ENCODE measurements around the gene WWTR1.

WWTR1 gene

DNA sequence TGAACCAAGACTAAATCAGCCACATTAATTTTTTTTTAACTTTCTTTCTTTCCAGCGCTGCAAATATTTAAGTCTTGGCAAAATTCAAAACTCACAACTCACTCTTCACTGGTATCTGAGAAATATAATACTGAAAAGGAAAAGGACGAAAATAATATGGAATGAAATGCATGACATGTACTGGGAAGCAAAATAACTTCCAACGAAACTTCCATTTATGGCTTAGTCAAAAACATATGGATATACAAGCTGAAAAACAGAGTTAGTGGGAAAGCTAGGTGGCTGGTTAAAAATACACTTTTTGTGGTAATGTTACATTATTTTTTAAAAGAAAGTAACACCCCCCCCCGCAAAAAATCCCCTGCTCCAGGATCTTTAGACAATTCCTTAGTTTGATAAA is 97.2 kb downstream of the WWTR1 start:
- no peak overlapping the region for H3K27ac Mint-ChIP-seq
- H3K4me1 Mint-ChIP-seq (ENCODE audit: low read depth) = no peaks in the 10 kb centered on the region
- H3K9me3 Mint-ChIP-seq = no peaks in the 10 kb centered on the region
- H3K4me3 Mint-ChIP-seq = no peak overlapping the region
- H3K36me3 Mint-ChIP-seq (ENCODE audit: low read depth) = no peaks in the 10 kb centered on the region
- H3K27me3 Mint-ChIP-seq (ENCODE audit: low read depth) = peaks cover 12% of the 10 kb centered on the region

DNA sequence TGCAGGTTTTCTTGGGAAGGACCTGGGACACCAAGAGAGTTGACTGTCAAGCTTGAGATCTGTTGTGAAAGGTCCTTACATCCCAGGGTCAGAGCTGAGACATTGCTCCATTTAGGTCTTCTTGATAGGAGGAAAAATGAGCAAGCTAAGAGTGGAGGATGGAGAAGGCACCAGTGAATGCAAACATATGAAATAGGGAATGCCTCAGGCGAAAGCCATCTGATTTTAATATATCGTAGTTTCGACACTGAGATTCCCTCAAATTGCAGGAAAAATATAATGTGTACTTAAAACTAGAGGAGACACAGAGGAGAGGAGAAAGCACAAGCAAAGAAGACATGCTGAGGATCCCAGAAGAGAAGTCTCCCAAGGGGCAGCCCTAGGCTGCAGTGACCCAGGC is 97.8 kb downstream of the WWTR1 start:
- Mint-ChIP-seq H3K9me3 (no peaks in the 10 kb centered on the region), H3K27me3 (ENCODE audit: low read depth) (peaks cover 12% of the 10 kb centered on the region), H3K27ac (no peak overlapping the region), H3K36me3 (ENCODE audit: low read depth) (no peaks in the 10 kb centered on the region), H3K4me1 (ENCODE audit: low read depth) (no peaks in the 10 kb centered on the region), H3K4me3 (no peak overlapping the region)

- H3K4me1 Mint-ChIP-seq (ENCODE audit: low read depth) = no peaks in the 10 kb centered on the region
- H3K9me3 Mint-ChIP-seq = no peaks in the 10 kb centered on the region
- H3K27me3 Mint-ChIP-seq (ENCODE audit: low read depth) = peaks cover 12% of the 10 kb centered on the region
- H3K27ac Mint-ChIP-seq = no peak overlapping the region
- no peak overlapping the region for H3K4me3 Mint-ChIP-seq
- H3K36me3 Mint-ChIP-seq (ENCODE audit: low read depth) = no peaks in the 10 kb centered on the region
These were observed 98.3 kb downstream of the WWTR1 start for GRCh38 chr3:149559525-149559924.

DNA sequence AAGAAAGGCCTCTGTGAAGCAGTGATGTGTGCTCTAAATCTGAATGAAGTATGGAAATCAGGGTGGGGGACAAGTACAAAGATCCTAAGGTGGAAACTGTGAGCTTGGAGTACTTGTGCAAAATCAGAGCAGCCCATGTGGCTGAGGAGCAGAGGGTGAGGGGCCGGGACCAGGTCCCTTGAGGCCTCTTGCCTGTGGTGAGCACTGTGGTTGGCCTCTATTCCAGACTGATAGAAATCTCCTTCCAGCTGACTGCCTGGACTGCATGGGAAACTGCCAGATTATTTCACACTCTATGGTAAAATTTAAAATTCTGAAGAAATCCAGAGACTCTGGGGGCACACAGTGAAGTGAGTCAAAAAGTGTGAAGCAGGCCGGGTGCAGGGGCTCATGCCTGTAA is 101.9 kb downstream of the WWTR1 start:
- H3K9me3 Mint-ChIP-seq = no peaks in the 10 kb centered on the region
- H3K36me3 Mint-ChIP-seq (ENCODE audit: low read depth) = no peaks in the 10 kb centered on the region
- H3K27me3 Mint-ChIP-seq (ENCODE audit: low read depth) = peaks cover 16% of the 10 kb centered on the region
- no peak overlapping the region for H3K4me3 Mint-ChIP-seq
- no peaks in the 10 kb centered on the region for H3K4me1 Mint-ChIP-seq (ENCODE audit: low read depth)
- H3K27ac Mint-ChIP-seq = no peak overlapping the region

DNA sequence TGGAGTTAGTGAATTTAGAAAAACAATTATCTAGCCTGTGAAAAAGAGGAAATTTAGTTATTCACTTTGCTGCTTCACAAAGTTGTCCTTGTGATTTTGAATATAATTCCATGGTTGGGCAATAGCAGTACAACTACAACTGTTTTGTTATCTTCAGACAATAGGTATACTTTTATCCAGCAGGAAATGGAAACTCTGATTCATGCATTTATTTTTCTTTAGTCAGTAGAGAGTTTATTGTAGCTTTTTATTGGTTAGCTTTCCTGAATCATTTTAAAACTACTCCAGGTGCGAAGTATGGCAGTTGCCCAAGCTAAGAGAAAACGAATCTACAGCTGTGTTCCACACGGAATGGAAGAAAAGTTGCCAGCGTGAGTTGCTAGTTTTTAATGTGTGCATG is 103.0 kb downstream of the WWTR1 start:
- H3K27ac Mint-ChIP-seq = no peak overlapping the region
- peaks cover 9% of the 10 kb centered on the region for H3K27me3 Mint-ChIP-seq (ENCODE audit: low read depth)
- H3K4me1 Mint-ChIP-seq (ENCODE audit: low read depth) = no peaks in the 10 kb centered on the region
- H3K9me3 Mint-ChIP-seq = no peaks in the 10 kb centered on the region
- H3K36me3 Mint-ChIP-seq (ENCODE audit: low read depth) = no peaks in the 10 kb centered on the region
- no peak overlapping the region for H3K4me3 Mint-ChIP-seq

- H3K4me1 Mint-ChIP-seq (ENCODE audit: low read depth) = no peaks in the 10 kb centered on the region
- H3K4me3 Mint-ChIP-seq = no peak overlapping the region
- H3K9me3 Mint-ChIP-seq = no peaks in the 10 kb centered on the region
- H3K36me3 Mint-ChIP-seq (ENCODE audit: low read depth) = no peaks in the 10 kb centered on the region
- peaks cover 4% of the 10 kb centered on the region for H3K27me3 Mint-ChIP-seq (ENCODE audit: low read depth)
- no peak overlapping the region for H3K27ac Mint-ChIP-seq
These were observed 103.9 kb downstream of the WWTR1 start for GRCh38 chr3:149553781-149554451.

DNA sequence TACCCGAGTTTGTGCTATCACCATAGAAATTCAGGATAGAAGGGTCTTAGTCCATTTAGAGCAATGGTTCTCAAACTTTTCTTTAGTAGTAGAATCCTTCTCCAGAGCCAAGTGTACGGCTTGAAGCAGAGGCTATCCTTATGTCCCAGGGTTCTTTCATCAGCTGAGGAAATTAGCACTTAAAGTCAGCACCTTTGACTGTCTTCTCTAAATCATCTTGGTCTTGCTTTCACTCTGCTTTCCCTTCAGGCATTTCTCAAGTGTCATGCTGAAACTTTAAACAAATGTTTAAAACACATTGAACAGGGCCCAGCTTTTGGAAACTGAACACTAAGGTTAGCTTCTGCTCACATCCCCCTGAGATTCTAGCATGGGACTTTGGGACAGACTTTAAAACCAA is 105.1 kb downstream of the WWTR1 start:
- peaks cover 4% of the 10 kb centered on the region for H3K27me3 Mint-ChIP-seq (ENCODE audit: low read depth)
- H3K4me3 Mint-ChIP-seq = no peak overlapping the region
- H3K4me1 Mint-ChIP-seq (ENCODE audit: low read depth) = no peaks in the 10 kb centered on the region
- H3K27ac Mint-ChIP-seq = no peak overlapping the region
- H3K9me3 Mint-ChIP-seq = no peaks in the 10 kb centered on the region
- no peaks in the 10 kb centered on the region for H3K36me3 Mint-ChIP-seq (ENCODE audit: low read depth)

GRCh38 chr3:149551500-149551899 is 106.3 kb downstream of the WWTR1 start:
- H3K27me3 Mint-ChIP-seq (ENCODE audit: low read depth) = peaks cover 4% of the 10 kb centered on the region
- H3K9me3 Mint-ChIP-seq = no peaks in the 10 kb centered on the region
- H3K27ac Mint-ChIP-seq = no peak overlapping the region
- H3K4me3 Mint-ChIP-seq = no peak overlapping the region
- H3K36me3 Mint-ChIP-seq (ENCODE audit: low read depth) = no peaks in the 10 kb centered on the region
- no peaks in the 10 kb centered on the region for H3K4me1 Mint-ChIP-seq (ENCODE audit: low read depth)

DNA sequence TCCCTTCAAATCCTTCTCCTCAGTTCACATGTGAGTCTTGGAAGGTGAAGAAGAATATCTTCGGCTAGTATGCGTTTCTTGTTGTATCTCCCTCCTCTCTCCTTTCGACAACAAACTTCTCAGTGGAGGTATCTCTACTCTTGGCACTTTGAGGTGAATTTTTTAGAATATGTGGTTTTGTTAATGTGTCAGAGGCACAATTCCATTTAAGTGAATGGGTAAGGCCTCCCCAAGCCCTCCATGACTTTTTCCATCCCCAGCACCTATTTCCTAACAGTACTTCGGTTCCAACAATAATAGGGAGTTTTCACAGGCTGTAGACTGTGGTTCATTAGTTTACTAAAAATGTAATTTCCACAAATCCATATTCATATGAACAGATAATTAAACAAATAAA is 109.2 kb downstream of the WWTR1 start:
- H3K27me3 Mint-ChIP-seq (ENCODE audit: low read depth) = peaks cover 4% of the 10 kb centered on the region
- H3K36me3 Mint-ChIP-seq (ENCODE audit: low read depth) = no peaks in the 10 kb centered on the region

DNA sequence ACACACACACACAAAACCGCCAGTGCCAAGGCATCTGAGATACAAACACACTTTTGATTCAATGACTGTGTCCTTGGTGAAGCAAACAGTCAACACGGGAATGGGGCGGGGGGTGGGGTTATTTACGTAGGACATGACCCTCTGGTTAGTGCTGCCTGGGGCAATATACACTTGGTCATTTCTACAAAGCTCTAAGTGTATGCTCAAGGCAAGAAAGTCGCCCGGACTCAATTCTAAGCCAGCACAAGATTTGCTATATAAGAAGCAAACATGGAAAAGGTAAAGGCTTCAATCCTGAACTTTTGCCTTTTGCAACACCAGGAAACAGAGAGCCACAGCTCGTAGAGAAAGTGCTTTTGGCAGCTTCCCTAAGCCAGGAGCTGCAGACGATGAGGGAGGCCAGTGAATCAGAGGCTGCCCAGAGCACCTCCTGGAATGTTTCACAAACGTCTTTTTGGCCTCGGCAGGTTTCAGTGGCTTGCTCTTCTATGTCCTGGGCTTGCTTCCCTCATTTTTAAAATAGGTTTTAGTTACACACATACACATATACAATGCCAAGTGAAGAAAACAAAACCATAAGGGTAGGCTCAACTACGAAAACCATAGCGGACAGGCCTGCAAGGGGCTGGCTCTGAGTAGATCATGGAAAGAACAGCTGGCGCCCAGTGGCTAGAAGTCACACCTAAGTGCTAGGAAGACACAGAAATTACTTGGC is 109.7 kb downstream of the WWTR1 start:
- Mint-ChIP-seq H3K9me3 (no peaks in the 10 kb centered on the region), H3K27ac (no peak overlapping the region), H3K4me1 (ENCODE audit: low read depth) (no peaks in the 10 kb centered on the region), H3K36me3 (ENCODE audit: low read depth) (no peaks in the 10 kb centered on the region), H3K27me3 (ENCODE audit: low read depth) (peaks cover 4% of the 10 kb centered on the region), H3K4me3 (no peak overlapping the region)

More for the DNA sequence above, 109.2 kb downstream of the WWTR1 start:
- H3K4me3 Mint-ChIP-seq = no peak overlapping the region
- H3K4me1 Mint-ChIP-seq (ENCODE audit: low read depth) = no peaks in the 10 kb centered on the region
- H3K27ac Mint-ChIP-seq = no peak overlapping the region
- H3K9me3 Mint-ChIP-seq = no peaks in the 10 kb centered on the region

GRCh38 chr3:149547413-149547812 is 110.4 kb downstream of the WWTR1 start:
- no peaks in the 10 kb centered on the region for H3K9me3 Mint-ChIP-seq
- H3K27ac Mint-ChIP-seq = no peak overlapping the region
- H3K36me3 Mint-ChIP-seq (ENCODE audit: low read depth) = no peaks in the 10 kb centered on the region
- no peaks in the 10 kb centered on the region for H3K4me1 Mint-ChIP-seq (ENCODE audit: low read depth)
- peaks cover 4% of the 10 kb centered on the region for H3K27me3 Mint-ChIP-seq (ENCODE audit: low read depth)
- H3K4me3 Mint-ChIP-seq = no peak overlapping the region

DNA sequence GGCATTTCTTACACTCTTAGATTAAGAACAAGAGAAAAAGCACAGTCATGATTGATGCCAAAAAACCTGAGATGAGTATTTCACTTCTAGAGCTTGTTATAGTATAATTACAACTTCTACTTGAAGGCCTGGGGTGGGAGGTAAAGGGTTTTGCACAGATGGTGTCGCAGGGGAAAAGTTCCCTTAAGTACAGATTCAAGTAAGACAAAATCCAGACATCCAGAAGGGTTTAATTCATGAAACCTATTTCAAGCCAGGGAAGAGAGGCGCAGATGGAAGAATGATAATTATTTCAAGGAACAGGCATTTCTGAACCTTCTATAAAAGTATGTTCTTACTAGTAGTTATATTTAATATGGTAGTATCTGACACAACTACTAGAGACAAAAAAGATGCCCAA is 112.8 kb downstream of the WWTR1 start:
- H3K4me3 Mint-ChIP-seq = no peak overlapping the region
- no peaks in the 10 kb centered on the region for H3K4me1 Mint-ChIP-seq (ENCODE audit: low read depth)
- H3K27me3 Mint-ChIP-seq (ENCODE audit: low read depth) = peaks cover 4% of the 10 kb centered on the region
- no peak overlapping the region for H3K27ac Mint-ChIP-seq
- H3K36me3 Mint-ChIP-seq (ENCODE audit: low read depth) = no peaks in the 10 kb centered on the region
- no peaks in the 10 kb centered on the region for H3K9me3 Mint-ChIP-seq

DNA sequence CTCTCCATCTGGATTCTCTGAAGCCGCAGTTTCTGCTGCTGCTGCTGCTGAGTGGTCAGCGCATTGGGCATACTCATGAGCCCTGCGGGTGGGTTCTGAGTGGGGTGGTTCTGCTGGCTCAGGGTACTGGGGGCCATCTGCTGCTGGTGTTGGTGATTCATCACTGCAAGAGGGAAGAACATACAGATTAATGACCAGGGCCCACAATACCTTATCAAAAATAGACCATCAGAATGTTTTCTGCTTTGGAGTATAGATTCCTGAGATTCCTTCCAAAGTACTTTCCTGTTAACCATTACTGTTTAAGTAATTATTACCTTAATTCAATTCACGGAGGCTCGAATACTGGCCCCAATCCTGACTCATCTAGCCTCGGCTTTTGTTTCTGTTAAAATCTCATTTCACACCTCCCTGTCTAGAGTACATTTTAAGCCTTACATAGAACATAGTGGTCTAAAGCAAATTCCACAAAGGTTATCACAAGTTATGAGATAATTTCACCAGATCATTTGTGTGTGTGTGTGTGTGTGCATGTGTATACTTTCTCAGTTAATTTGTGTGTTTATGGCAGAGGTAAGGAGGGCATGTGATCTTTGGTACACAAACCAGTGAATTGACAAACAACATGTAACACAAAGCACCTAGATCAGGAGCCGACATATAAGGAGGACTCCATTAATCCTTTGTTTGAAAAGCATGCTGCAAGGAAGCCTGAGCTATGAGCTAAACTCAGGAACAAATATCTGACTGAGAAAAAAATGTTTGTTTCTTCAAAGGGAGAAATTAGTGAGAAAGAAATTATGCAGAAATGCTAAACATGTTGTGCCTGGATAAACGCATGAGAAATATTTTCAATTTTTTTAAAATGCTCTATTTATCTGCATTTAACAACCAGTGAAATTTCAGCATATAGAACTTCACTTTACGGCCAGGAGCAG is 115.2 kb downstream of the WWTR1 start:
- peaks cover 4% of the 10 kb centered on the region for H3K27me3 Mint-ChIP-seq (ENCODE audit: low read depth)
- H3K36me3 Mint-ChIP-seq (ENCODE audit: low read depth) = no peaks in the 10 kb centered on the region
- no peaks in the 10 kb centered on the region for H3K9me3 Mint-ChIP-seq
- no peaks in the 10 kb centered on the region for H3K4me1 Mint-ChIP-seq (ENCODE audit: low read depth)
- no peak overlapping the region for H3K27ac Mint-ChIP-seq
- H3K4me3 Mint-ChIP-seq = no peak overlapping the region

DNA sequence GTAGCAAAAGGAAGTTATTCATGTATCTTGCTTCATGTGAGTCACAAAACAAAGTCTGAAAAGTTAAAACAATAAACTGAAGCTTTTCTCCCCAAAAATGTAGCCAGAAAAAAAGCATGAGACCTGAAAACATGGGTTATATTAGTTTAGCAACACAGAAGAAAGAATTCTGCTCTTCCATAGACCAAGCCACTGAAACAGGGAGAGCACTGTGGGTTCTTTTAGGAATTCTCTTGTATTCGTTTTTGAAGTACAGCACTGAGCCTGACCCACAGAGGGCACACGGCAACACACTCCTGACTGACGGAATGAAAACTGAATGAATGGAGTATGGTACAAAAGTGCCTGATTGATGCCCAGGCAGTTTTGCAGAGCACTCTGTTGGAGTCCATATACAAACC is 116.7 kb downstream of the WWTR1 start:
- no peaks in the 10 kb centered on the region for H3K4me1 Mint-ChIP-seq (ENCODE audit: low read depth)
- H3K36me3 Mint-ChIP-seq (ENCODE audit: low read depth) = no peaks in the 10 kb centered on the region
- H3K4me3 Mint-ChIP-seq = no peak overlapping the region
- no peaks in the 10 kb centered on the region for H3K9me3 Mint-ChIP-seq
- peaks cover 4% of the 10 kb centered on the region for H3K27me3 Mint-ChIP-seq (ENCODE audit: low read depth)
- no peak overlapping the region for H3K27ac Mint-ChIP-seq

- peaks cover 10% of the 10 kb centered on the region for H3K27me3 Mint-ChIP-seq (ENCODE audit: low read depth)
- H3K36me3 Mint-ChIP-seq (ENCODE audit: low read depth) = no peaks in the 10 kb centered on the region
- no peaks in the 10 kb centered on the region for H3K4me1 Mint-ChIP-seq (ENCODE audit: low read depth)
- no peak overlapping the region for H3K4me3 Mint-ChIP-seq
- no peak overlapping the region for H3K27ac Mint-ChIP-seq
- H3K9me3 Mint-ChIP-seq = no peaks in the 10 kb centered on the region
These were observed 119.5 kb downstream of the WWTR1 start for GRCh38 chr3:149538371-149538770.

Measured in T-helper 1 cell treated with Interleukin-12 subunit alpha and Interleukin-12 subunit beta and Interleukin-4 antibody, amounts not matched to agents 30 μg/mL and 1 μg/mL, for 36 hours (primary cell).